CD8-positive, alpha-beta memory T cell (primary cell): Measurements from ENCODE around the gene DEK. TPM values are rescaled to one million over a fixed set of nuclear protein-coding genes. Genes with fewer than 3 reads are reported as not detected.

ENCODE experiments used
- CTCF ChIA-PET: fragments of 350-600 bp; sonication (Branson Sonifier 250); formaldehyde crosslinking; loops from one replicate; lab custom pipeline; 2021; ENCODE audit warnings: antibody characterized with exemption; lab: Charles Lee
- POLR2A ChIA-PET: fragments of 350-600 bp; sonication (Branson Sonifier 250); formaldehyde crosslinking; loops from one replicate; lab custom pipeline; 2021; ENCODE audit warnings: antibody characterized with exemption; lab: Charles Lee
- DNase-seq, 5 donors: peaks; one replicate each; pipeline versions ENCODE4 v3.0.0 to v3.0.0-alpha.2; 2020 to 2022; ENCODE audit warnings: mixed read lengths in 1 of 5
- H3K27ac ChIP-seq: one replicate; pipeline ENCODE4 v1.7.0; 2013; ENCODE audit warnings: low read depth, mild to moderate bottlenecking, low read length, moderate library complexity
- H3K27me3 ChIP-seq: 2 replicates; pipeline ENCODE4 v1.7.0; 2013; ENCODE audit warnings: low read length, mild to moderate bottlenecking; ENCODE audit not compliant: insufficient read depth, poor library complexity, severe bottlenecking
- H3K36me3 ChIP-seq: 2 replicates; pipeline ENCODE4 v1.7.0; 2013; ENCODE audit warnings: mild to moderate bottlenecking, low read length, moderate library complexity; ENCODE audit not compliant: insufficient read depth
- H3K4me1 ChIP-seq: 2 replicates; pipeline ENCODE4 v1.7.0; 2013; ENCODE audit warnings: mild to moderate bottlenecking, low read length, moderate library complexity; ENCODE audit not compliant: insufficient read depth
- H3K4me3 ChIP-seq: 2 replicates; pipeline ENCODE4 v1.7.0; 2013; ENCODE audit warnings: mild to moderate bottlenecking, low read length
- H3K9me3 ChIP-seq: 2 replicates; pipeline ENCODE4 v1.7.0; 2013; ENCODE audit warnings: mild to moderate bottlenecking, low read length
- H3K27ac Mint-ChIP-seq, 8 donors: one replicate each; pipeline ENCODE4 v1.8.0; 2020 to 2021; ENCODE audit warnings: mixed read lengths in 8 of 8, mild to moderate bottlenecking in 6 of 8, inconsistent platforms in 3 of 8, moderate library complexity in 3 of 8
- H3K27me3 Mint-ChIP-seq, 2 donors: one replicate each; pipeline ENCODE4 v1.8.0; 2020 to 2021; ENCODE audit warnings: mixed read lengths in 2 of 2, mild to moderate bottlenecking in 1 of 2, moderate library complexity in 1 of 2
- H3K36me3 Mint-ChIP-seq, 3 donors: one replicate each; pipeline ENCODE4 v1.8.0; 2020 to 2021; ENCODE audit warnings: mixed read lengths in 3 of 3, inconsistent platforms in 1 of 3, mild to moderate bottlenecking in 1 of 3
- H3K4me1 Mint-ChIP-seq, 3 donors: one replicate each; pipeline ENCODE4 v1.8.0; 2020 to 2021; ENCODE audit warnings: mixed read lengths in 3 of 3, inconsistent platforms in 1 of 3, mild to moderate bottlenecking in 1 of 3
- H3K4me3 Mint-ChIP-seq, 7 donors: one replicate each; pipeline ENCODE4 v1.8.0; 2020 to 2021; ENCODE audit warnings: mixed read lengths in 7 of 7, mild to moderate bottlenecking in 6 of 7, moderate library complexity in 4 of 7, inconsistent platforms in 2 of 7
- H3K9me3 Mint-ChIP-seq, 5 donors: one replicate each; pipeline ENCODE4 v1.8.0; 2020 to 2022; ENCODE audit warnings: mixed read lengths in 5 of 5, mild to moderate bottlenecking in 3 of 5, moderate library complexity in 2 of 5, inconsistent platforms in 1 of 5
- polyA plus RNA-seq: library from polyadenylated mRNA; unstranded; fragments of 300-500 nt; fragmentation: Illumina TruSeq; gene quantifications from one replicate; pipeline ENCODE4 v1.2.3, GENCODE V29; 2021
- total RNA-seq, 2 experiments: library from RNA; stranded (reverse); gene quantifications; one replicate each; pipeline ENCODE4 v1.2.3, GENCODE V29; 2021

DEK gene
- total and polyA plus RNA-seq, 3 experiments from 2014 or later: 90.3 to 181 (median 174) TPM

DNA sequence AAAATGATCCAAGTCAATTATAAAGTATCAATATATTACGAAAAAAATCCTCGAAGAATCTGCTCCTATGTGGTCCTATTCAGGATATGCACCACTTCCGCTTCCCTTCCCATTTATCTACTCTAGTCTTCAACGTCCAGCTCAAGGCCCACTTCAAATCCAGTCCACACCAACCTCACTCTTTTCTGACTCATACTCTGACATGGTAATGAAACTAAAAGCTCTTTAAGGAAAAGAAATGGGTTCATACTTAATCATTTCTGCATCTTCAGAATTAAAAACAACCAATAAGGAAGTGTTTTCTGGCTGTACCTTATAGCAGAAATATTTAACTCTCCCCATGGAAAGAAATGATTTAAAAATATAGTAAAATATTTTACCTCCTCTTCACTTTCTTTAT lies 15.1 kb downstream of the DEK start:
- no peaks in the 10 kb centered on the region for H3K27me3 Mint-ChIP-seq
- H3K27ac ChIP-seq: no peak overlapping the region
- H3K4me3 Mint-ChIP-seq: no peak overlapping the region
- peaks cover 20 to 87% (median 32%) of the 10 kb centered on the region in 3 donors for H3K36me3 Mint-ChIP-seq
- peaks cover 0 to 8% (median 0%) of the 10 kb centered on the region in 5 donors for H3K9me3 Mint-ChIP-seq
- H3K9me3 ChIP-seq: no peaks in the 10 kb centered on the region
- H3K4me1 ChIP-seq: no peaks in the 10 kb centered on the region
- CTCF ChIA-PET: no interaction called here
- POLR2A ChIA-PET: no interaction called here
- peak overlapping the region in 2 of 8 donors; percentile 8 to 39 for H3K27ac Mint-ChIP-seq
- DNase-seq: no peak
- no peaks in the 10 kb centered on the region for H3K27me3 ChIP-seq
- peaks cover 38 to 66% (median 55%) of the 10 kb centered on the region in 3 donors for H3K4me1 Mint-ChIP-seq
- H3K4me3 ChIP-seq: no peak overlapping the region
- H3K36me3 ChIP-seq: peaks cover 26% of the 10 kb centered on the region

DNA sequence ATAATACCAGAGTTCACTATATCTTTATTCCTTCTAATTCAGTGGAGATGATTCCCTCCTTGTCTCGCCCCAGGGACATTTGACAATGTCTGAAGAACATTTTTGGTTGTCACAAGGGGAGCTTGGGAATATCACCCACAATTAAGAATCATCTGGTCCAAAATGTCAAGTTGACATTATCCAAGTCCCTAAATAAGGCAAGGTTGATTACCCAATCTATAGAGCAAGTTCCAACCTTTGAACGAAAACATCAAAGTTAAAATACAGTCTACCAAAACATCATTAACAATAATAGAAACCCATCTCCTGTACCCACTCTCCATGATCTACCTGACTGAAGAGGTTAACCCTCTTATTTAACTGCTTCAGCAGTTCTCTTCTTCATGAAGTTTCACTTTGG lies 15.6 kb downstream of the DEK start:
- no peaks in the 10 kb centered on the region for H3K27me3 Mint-ChIP-seq
- DNase-seq: no peak
- no peaks in the 10 kb centered on the region for H3K9me3 ChIP-seq
- peaks cover 20 to 86% (median 33%) of the 10 kb centered on the region in 3 donors for H3K36me3 Mint-ChIP-seq
- H3K27me3 ChIP-seq: no peaks in the 10 kb centered on the region
- H3K9me3 Mint-ChIP-seq: peaks cover 0 to 8% (median 0%) of the 10 kb centered on the region in 5 donors
- no peak overlapping the region for H3K4me3 Mint-ChIP-seq
- peak overlapping the region in 2 of 8 donors; percentile 13 to 39 for H3K27ac Mint-ChIP-seq
- peaks cover 26% of the 10 kb centered on the region for H3K36me3 ChIP-seq
- H3K4me1 Mint-ChIP-seq: peaks cover 40 to 72% (median 61%) of the 10 kb centered on the region in 3 donors
- no peak overlapping the region for H3K4me3 ChIP-seq
- no peak overlapping the region for H3K27ac ChIP-seq
- CTCF ChIA-PET: no interaction called here
- POLR2A ChIA-PET: no interaction called here
- no peaks in the 10 kb centered on the region for H3K4me1 ChIP-seq

DNA sequence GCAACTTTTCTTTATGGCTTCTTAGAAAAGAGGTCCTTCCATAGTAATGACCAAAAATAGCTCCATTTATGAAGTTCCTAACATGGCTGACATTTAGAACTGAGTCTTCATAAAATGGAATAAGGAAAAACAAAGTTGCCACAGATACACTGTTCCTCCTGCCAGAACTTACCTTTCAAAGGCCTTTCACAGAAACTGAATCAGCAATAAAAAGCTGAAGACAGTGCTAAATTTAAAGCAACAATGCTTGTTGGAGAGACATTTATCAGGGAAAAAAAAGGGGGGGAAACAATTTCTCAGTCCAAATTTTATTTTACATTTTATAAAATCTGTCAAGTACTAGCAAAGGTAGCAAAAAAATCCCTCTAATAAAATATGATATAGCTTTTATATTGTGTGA lies 17.3 kb downstream of the DEK start:
- no peak overlapping the region for H3K4me3 Mint-ChIP-seq

DNA sequence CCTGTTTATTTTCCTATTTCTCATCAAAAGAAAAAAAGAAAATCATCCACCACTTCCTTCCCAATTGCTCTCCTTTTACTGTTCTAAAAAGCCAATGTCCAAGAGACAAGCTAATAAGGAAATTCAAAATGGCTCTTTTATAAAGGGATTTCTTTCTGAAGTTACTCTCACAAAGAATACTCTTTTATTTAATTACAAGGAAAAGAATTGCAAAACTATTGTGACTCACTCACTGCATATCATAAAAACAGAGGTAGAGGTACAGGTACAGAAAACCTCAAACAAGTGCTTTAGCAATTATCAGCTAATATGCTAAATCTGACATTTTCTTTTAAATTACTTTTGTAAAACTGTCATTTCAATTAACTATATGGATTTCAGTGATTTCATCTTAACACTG lies 18.1 kb downstream of the DEK start:
- Mint-ChIP-seq H3K36me3 (peaks cover 25 to 88% (median 35%) of the 10 kb centered on the region in 3 donors), H3K4me1 (peaks cover 51 to 79% (median 67%) of the 10 kb centered on the region in 3 donors), H3K9me3 (peaks cover 0 to 8% (median 0%) of the 10 kb centered on the region in 5 donors), H3K27ac (peak overlapping the region in 3 of 8 donors; percentile 26 to 82 (median 71)), H3K4me3 (no peak overlapping the region), H3K27me3 (no peaks in the 10 kb centered on the region)
- H3K4me3 ChIP-seq: no peak overlapping the region
- peaks cover 20% of the 10 kb centered on the region for H3K36me3 ChIP-seq
- no peaks in the 10 kb centered on the region for H3K9me3 ChIP-seq
- no peak overlapping the region for H3K27ac ChIP-seq
- CTCF ChIA-PET: no interaction called here
- DNase-seq: no peak
- POLR2A ChIA-PET: no interaction called here
- peaks cover 14% of the 10 kb centered on the region for H3K4me1 ChIP-seq
- no peaks in the 10 kb centered on the region for H3K27me3 ChIP-seq

More for the DNA sequence above, 17.3 kb downstream of the DEK start:
- H3K36me3 ChIP-seq: peaks cover 26% of the 10 kb centered on the region
- POLR2A ChIA-PET: no interaction called here
- peak overlapping the region in 1 of 8 donors; percentile 78 for H3K27ac Mint-ChIP-seq
- no peaks in the 10 kb centered on the region for H3K27me3 ChIP-seq
- H3K9me3 Mint-ChIP-seq: peaks cover 0 to 8% (median 0%) of the 10 kb centered on the region in 5 donors
- peaks cover 8% of the 10 kb centered on the region for H3K4me1 ChIP-seq
- no peaks in the 10 kb centered on the region for H3K9me3 ChIP-seq
- no peak for DNase-seq
- CTCF ChIA-PET: no interaction called here
- no peaks in the 10 kb centered on the region for H3K27me3 Mint-ChIP-seq
- peaks cover 25 to 88% (median 41%) of the 10 kb centered on the region in 3 donors for H3K36me3 Mint-ChIP-seq
- no peak overlapping the region for H3K27ac ChIP-seq
- H3K4me1 Mint-ChIP-seq: peaks cover 52 to 79% (median 67%) of the 10 kb centered on the region in 3 donors
- no peak overlapping the region for H3K4me3 ChIP-seq

DNA sequence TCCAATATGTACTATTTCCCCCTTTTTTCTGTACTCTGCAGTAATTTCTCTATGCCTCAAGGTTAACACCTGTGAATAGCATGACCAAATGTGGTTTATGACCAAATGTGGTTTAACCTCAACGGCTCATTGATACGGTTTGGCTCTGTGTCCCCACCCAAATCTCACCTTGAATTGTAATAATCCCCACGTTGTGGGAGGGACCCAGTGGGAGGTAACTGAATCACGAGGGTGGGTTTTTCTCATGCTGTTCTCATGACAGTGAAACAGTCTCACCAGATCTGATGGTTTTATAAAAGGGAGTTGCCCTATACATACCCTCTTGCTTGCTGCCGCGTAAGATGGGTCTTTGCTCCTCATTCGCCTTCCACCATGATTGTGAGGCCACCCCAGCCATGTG lies 18.7 kb downstream of the DEK start:
- peak in 1 of 5 donors; percentile 39 for DNase-seq
- Histone ChIP-seq H3K27me3 (no peaks in the 10 kb centered on the region), H3K36me3 (peaks cover 18% of the 10 kb centered on the region), H3K4me3 (no peak overlapping the region), H3K4me1 (peaks cover 14% of the 10 kb centered on the region), H3K9me3 (no peaks in the 10 kb centered on the region), H3K27ac (no peak overlapping the region)
- Mint-ChIP-seq H3K27me3 (no peaks in the 10 kb centered on the region), H3K4me3 (peak overlapping the region in 1 of 7 donors; percentile 3), H3K36me3 (peaks cover 25 to 88% (median 35%) of the 10 kb centered on the region in 3 donors), H3K4me1 (peaks cover 54 to 83% (median 71%) of the 10 kb centered on the region in 3 donors), H3K27ac (peak overlapping the region in 6 of 8 donors; percentile 26 to 82 (median 67)), H3K9me3 (peaks cover 0 to 8% (median 0%) of the 10 kb centered on the region in 5 donors)
- POLR2A ChIA-PET: no interaction called here
- CTCF ChIA-PET: no interaction called here

DNA sequence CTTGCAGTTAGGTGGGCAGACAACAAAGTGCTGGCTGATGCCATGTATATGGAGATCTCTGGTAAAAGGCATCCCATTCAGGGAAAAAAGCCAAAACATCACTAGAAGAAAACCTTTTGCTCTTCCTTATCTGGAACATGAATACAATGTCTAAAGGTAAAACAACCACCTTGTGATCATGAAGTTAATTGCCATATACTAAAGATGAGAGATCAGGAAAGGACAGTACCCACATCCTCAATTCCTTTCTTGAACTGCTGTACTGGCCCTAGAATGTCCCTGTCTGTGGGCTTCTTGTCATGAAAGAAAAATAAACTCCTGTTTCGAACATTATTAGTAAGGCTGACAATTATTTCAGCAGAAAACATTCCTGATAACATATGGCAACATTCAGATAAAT lies 19.3 kb downstream of the DEK start:
- Mint-ChIP-seq H3K27ac (peak overlapping the region in 2 of 8 donors; percentile 21 to 30), H3K27me3 (no peaks in the 10 kb centered on the region), H3K4me1 (peaks cover 55 to 89% (median 76%) of the 10 kb centered on the region in 3 donors), H3K4me3 (no peak overlapping the region), H3K36me3 (peaks cover 25 to 88% (median 35%) of the 10 kb centered on the region in 3 donors), H3K9me3 (peaks cover 0 to 8% (median 0%) of the 10 kb centered on the region in 5 donors)
- ChIA-PET POLR2A (no interaction called here), CTCF (no interaction called here)
- Histone ChIP-seq H3K27ac (no peak overlapping the region), H3K4me1 (peaks cover 14% of the 10 kb centered on the region), H3K36me3 (peaks cover 18% of the 10 kb centered on the region), H3K9me3 (no peaks in the 10 kb centered on the region), H3K27me3 (no peaks in the 10 kb centered on the region), H3K4me3 (no peak overlapping the region)
- DNase-seq: no peak

DNA sequence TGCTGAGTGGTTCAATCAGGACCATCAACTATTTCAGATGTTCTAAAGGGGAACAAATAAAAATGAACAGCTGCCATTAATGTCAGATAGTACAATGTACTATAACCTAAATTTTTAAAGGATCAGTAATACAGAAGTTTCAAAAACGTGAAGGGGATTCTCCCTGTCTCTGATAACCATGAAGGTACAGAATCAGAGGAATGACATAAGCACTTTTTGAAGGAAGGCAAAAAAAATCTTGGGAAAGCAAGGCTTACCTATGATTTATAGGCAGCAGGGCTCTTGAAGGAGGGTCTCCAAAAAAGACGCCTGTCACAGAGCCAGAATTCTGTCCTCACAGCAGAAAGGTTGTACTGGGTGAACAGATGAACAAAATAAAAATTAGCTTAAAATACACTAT lies 20.1 kb downstream of the DEK start:
- DNase-seq: no peak
- no peak overlapping the region for H3K27ac ChIP-seq
- H3K9me3 ChIP-seq: no peaks in the 10 kb centered on the region
- ChIA-PET POLR2A (no interaction called here), CTCF (no interaction called here)
- peaks cover 17% of the 10 kb centered on the region for H3K36me3 ChIP-seq
- Mint-ChIP-seq H3K9me3 (peaks cover 0 to 8% (median 0%) of the 10 kb centered on the region in 5 donors), H3K4me3 (no peak overlapping the region), H3K27me3 (no peaks in the 10 kb centered on the region), H3K27ac (peak overlapping the region in 2 of 8 donors; percentile 6 to 39), H3K36me3 (peaks cover 25 to 85% (median 33%) of the 10 kb centered on the region in 3 donors), H3K4me1 (peaks cover 56 to 90% (median 77%) of the 10 kb centered on the region in 3 donors)
- H3K27me3 ChIP-seq: no peaks in the 10 kb centered on the region
- H3K4me1 ChIP-seq: peaks cover 14% of the 10 kb centered on the region
- no peak overlapping the region for H3K4me3 ChIP-seq

DNA sequence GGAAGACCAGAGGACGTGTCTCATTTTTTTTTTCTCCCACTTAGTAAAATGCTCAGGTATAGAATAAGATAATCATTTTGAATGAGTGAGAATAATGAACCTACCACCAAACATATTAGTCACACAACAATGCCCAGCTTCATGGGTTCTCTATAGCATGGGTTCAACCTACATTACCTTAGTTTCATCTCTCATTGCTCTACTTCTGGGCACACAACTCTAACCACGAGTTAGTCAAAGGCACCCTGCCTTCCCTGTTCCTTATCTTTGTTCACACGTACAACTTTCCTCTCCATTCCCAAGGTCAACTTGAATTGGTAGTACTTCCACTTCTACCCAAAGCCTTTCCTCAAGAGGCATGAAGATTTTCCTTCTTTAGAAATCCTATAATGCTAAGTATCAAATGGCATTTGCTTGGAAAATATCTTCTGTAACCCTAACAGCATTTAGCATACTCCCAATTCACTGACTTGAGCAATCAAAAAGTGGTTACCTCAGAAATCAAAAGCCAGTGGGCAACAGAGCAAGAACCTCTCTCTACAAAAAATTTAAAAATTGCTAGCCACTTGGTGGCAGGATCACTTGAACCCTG lies 20.9 kb downstream of the DEK start:
- peak overlapping the region in 3 of 8 donors; percentile 3 to 45 (median 36) for H3K27ac Mint-ChIP-seq
- H3K36me3 Mint-ChIP-seq: peaks cover 25 to 82% (median 29%) of the 10 kb centered on the region in 3 donors
- Histone ChIP-seq H3K4me1 (peaks cover 14% of the 10 kb centered on the region), H3K36me3 (peaks cover 8% of the 10 kb centered on the region), H3K27me3 (no peaks in the 10 kb centered on the region), H3K4me3 (no peak overlapping the region), H3K27ac (no peak overlapping the region), H3K9me3 (no peaks in the 10 kb centered on the region)
- ChIA-PET POLR2A (no interaction called here), CTCF (no interaction called here)
- H3K27me3 Mint-ChIP-seq: no peaks in the 10 kb centered on the region
- peaks cover 0 to 8% (median 0%) of the 10 kb centered on the region in 5 donors for H3K9me3 Mint-ChIP-seq
- H3K4me3 Mint-ChIP-seq: no peak overlapping the region
- DNase-seq: no peak
- peaks cover 52 to 82% (median 75%) of the 10 kb centered on the region in 3 donors for H3K4me1 Mint-ChIP-seq
